ENCODE data around the gene PKNOX2. TPM values are rescaled to one million over a fixed set of nuclear protein-coding genes. Genes with fewer than 3 reads are reported as not detected.

The PKNOX2 gene
- total RNA-seq, 2 donors from 2014 or later = 0.08 TPM; not detected in 1

DNA sequence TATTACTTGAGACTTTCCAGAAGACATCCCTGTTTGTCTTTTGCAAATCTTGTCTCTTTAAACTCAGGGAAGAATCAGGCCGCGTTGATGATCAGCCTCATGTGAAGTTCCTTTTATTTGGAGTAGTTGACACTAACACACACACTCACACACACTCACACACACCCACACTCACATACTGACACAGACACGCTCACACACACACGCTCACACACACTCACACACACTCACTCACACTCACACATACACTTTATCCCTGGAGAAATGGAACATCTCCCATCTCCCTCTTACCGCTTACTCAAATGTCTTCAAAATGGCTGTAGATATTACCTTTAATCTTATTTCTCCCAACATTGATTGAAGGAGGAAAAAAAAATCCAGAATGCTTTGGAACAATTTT lies 129.0 kb downstream of the PKNOX2 start:
- DNase-seq (ENCODE audit: low spot score in 2 of 2) = no peak
- no peak overlapping the region for H3K27ac Mint-ChIP-seq
- no peaks in the 10 kb centered on the region for H3K36me3 Mint-ChIP-seq
- ATAC-seq = no peak
- H3K9me3 Mint-ChIP-seq = no peaks in the 10 kb centered on the region

DNA sequence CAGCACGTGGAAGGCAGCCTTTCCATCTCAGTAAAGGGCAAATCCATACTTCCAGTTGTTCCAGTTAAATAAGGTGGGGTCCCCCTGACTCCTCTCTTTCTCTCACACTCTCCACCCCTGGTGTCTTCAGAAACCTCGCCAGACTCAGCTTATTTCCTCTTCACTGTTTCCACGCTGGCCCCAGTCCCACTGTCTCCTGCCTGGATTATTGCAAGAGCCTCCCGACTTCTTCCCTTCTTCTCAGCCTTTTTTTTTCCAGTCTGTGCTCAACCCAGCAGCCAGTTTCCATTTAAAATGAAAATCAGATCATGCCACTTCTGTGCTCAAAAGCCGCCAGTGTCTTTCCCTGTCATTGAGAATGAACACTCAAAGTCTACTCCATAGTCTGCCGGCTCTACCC lies 131.4 kb downstream of the PKNOX2 start:
- H3K36me3 Mint-ChIP-seq = no peaks in the 10 kb centered on the region
- no peak for DNase-seq (ENCODE audit: low spot score in 2 of 2)
- H3K27ac Mint-ChIP-seq = no peak overlapping the region
- H3K9me3 Mint-ChIP-seq = no peaks in the 10 kb centered on the region
- no peak for ATAC-seq

DNA sequence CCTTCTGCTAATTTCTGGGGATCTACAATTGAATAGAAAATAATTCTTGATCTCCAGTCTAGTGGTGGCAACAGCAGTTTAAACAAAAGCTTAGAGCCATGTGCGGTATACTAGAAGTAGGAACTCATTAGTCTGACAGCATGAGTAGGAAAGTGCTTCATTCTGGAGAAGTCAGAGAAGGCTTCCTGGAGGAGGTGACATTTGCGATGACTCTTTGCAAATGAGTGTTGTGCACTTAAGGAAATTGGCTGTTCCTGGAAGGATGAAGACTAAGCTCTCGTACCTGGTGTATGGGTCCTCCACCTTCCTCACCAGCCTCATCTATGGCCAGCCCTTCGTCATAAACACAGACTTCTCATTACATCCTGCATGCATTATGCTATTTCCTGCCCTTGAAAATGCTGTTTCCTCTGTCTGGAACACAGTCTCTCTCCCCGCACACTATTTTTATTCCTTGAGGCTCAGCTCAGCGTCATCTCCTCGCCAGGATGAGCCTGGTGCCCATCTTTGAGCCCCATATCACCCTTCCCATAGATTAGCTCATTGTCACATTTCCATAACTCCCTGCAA lies 132.9 kb downstream of the PKNOX2 start:
- no peak for ATAC-seq
- DNase-seq (ENCODE audit: low spot score in 2 of 2) = no peak
- H3K36me3 Mint-ChIP-seq = no peaks in the 10 kb centered on the region

DNA sequence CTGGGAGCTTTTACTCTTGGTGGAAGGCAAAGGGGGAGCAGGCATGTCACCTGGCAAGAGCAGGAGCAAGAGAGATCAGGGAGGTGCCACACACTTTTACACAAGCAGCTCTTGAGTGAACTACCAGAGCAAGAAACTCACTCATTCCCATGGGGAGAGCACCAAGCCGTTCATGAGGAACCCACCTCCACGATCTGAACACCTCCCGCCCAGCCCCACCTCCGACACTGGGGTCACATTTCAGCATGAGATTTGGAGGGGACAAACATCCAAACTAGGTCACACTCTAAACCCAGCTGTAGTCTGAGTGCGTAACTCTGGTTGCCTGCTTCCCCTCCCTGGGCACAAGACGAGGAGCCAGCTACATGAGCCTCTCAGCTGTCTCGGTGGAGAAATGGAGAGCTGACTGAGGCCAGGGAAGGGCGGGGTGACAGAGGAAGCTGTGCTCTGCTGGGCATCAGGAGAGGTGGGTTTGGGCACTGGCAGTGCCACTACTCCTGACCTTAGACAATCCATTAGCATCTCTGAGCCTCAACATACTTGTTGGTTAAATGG lies 134.6 kb downstream of the PKNOX2 start:
- H3K36me3 Mint-ChIP-seq = no peaks in the 10 kb centered on the region
- no peak overlapping the region for H3K27ac Mint-ChIP-seq
- H3K9me3 Mint-ChIP-seq = no peaks in the 10 kb centered on the region
- ATAC-seq (no peak), DNase-seq (ENCODE audit: low spot score in 2 of 2) (no peak)

More for the DNA sequence above, 132.9 kb downstream of the PKNOX2 start:
- Mint-ChIP-seq H3K9me3 (no peaks in the 10 kb centered on the region), H3K27ac (no peak overlapping the region)

DNA sequence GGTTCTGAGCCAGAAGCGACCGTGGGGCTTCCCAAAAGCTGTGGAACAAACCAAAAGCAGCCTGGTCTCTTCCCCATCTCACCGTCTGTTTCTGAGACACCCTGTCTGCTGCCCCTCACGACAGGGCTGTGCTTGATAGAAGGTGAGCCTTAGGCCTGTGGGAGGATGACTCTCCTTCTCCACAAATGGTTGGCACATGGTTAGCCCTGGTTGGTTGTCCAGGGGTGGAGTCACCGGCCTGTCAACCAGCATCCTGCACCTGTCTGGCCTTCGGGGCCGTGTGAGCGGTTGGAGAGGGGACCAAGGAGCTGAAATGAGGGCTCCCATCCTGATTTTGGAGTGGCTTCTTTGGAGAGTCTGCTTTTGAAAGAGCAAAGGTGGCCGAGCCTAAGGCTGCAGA lies 135.3 kb downstream of the PKNOX2 start:
- Mint-ChIP-seq H3K9me3 (no peaks in the 10 kb centered on the region), H3K27ac (no peak overlapping the region), H3K36me3 (no peaks in the 10 kb centered on the region)
- DNase-seq (ENCODE audit: low spot score in 2 of 2) = no peak
- no peak for ATAC-seq

DNA sequence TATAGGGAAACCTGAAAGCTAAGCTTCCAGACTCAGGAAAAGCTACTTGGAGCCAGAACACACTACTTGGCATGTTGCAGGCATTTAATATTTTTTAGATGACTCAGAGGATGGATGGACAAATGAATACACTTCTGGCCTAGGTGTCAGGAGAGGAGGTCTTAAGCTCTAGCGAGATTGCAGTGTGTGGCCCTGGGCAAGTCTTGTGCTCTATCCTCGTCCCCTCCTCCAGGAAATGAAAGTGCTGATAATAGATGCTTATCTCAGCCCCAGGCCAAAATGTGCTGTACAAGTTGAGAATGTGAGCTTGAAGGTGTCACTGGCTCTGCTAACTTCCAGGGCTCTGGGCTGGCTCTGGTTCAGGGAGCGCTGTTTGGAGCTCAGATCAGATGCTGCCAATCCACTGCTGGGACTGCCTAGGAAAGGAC lies 136.3 kb downstream of the PKNOX2 start:
- no peak for DNase-seq (ENCODE audit: low spot score in 2 of 2)
- Mint-ChIP-seq H3K36me3 (no peaks in the 10 kb centered on the region), H3K27ac (no peak overlapping the region), H3K9me3 (no peaks in the 10 kb centered on the region)
- no peak for ATAC-seq

DNA sequence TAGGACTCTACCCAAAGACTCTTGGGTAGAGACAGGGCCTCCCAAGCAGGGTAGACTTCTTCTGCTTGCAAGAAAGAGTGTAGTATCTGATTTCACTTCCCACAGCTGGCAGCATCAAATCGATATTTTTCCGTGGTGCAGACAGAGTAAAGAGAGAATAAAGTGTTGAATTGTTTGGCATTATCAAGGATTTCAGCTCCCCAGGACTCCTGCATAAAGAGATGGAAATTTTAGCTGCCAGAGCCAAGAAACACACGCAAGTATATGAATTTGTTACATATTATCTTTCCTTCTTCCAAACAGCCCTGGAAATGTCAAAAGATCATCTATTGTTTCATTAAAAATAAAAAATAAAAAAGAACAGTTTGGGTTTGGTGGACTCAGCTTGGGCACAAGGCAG lies 136.8 kb downstream of the PKNOX2 start:
- H3K36me3 Mint-ChIP-seq = no peaks in the 10 kb centered on the region
- DNase-seq (ENCODE audit: low spot score in 2 of 2) (no peak), ATAC-seq (no peak)
- H3K9me3 Mint-ChIP-seq = no peaks in the 10 kb centered on the region
- H3K27ac Mint-ChIP-seq = no peak overlapping the region

DNA sequence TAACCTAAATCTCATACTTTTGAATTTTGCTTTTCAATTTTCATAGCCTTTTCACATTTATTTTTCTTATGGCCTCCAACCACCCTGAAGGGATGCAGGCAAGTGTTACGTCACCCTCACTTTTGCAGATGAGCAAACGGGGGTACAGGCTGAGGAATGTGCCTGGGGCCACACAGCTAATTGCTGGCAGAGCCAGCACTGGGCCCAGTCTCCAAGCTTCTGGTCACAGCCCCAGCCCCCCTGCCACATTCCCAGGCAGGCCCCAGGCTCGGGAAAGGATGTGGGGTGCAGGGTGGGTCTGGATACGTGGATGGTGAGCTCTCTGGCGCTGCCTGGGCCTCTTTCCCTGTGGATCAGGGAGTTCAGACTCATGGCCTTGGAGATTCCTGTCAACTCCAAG lies 138.6 kb downstream of the PKNOX2 start:
- Mint-ChIP-seq H3K27ac (no peak overlapping the region), H3K9me3 (no peaks in the 10 kb centered on the region), H3K36me3 (no peaks in the 10 kb centered on the region)
- DNase-seq (ENCODE audit: low spot score in 2 of 2) = no peak
- no peak for ATAC-seq

DNA sequence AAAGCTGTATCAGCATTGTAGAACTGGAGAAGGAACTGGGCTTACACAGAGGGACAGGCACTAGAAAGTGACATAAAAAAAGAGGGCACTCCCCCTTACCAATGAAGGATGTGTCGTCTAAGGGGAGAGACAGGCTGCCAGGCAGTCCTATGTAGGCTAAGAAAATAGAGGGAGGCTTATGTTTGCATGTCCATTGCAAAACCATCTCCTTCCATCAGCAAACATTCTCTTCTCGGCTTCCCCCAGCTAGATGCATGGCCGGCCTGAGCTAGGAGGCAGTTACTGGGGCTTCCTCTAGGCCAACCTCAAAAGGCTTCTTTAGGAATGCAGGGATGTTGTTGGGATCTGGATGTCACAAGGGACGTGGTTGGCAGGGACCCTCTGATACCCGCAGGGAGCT lies 139.1 kb downstream of the PKNOX2 start:
- DNase-seq (ENCODE audit: low spot score in 2 of 2) = no peak
- no peak overlapping the region for H3K27ac Mint-ChIP-seq
- H3K36me3 Mint-ChIP-seq = no peaks in the 10 kb centered on the region
- H3K9me3 Mint-ChIP-seq = no peaks in the 10 kb centered on the region
- ATAC-seq = no peak

DNA sequence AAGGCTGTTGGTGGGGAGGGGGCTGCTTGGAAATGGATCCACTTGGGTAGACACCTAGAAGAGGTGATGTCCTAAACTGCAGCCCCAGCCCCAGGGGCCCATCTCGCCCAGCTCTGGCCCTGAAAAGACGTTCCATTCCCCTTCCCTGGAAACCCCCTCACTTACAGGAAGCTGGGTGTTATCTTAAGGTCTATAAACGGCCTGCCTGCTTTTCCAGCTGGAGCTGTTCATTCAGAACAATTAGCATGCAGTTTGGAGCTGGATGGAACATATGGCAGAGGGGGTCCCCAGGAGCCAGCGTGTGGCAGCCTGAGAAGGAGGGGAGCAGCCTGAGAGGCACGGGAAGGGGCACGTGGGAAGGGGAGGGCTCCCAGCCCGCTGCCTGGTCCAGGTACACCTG lies 139.6 kb downstream of the PKNOX2 start:
- Mint-ChIP-seq H3K9me3 (no peaks in the 10 kb centered on the region), H3K27ac (no peak overlapping the region), H3K36me3 (no peaks in the 10 kb centered on the region)
- ATAC-seq = no peak
- DNase-seq (ENCODE audit: low spot score in 2 of 2) = no peak

DNA sequence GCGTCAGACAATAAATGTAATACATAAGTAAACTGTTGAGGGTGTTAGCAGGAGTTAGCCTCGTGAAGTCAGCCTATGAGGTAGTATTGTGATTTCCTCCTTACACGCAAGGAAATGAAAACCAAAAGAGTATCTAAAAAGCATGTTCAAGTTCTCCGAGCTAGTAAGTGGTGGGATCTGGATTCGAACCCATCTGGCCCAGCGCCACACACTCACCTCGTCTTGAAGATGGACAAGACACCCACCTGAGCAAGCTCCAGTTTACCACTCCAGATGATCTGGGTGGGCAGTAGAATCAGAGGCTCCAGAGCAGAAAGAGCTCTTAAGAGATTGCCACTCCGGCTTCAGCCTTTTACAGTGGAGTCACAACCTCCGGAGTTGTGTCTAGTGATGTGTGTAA lies 140.3 kb downstream of the PKNOX2 start:
- Mint-ChIP-seq H3K36me3 (no peaks in the 10 kb centered on the region), H3K27ac (no peak overlapping the region), H3K9me3 (no peaks in the 10 kb centered on the region)
- no peak for DNase-seq (ENCODE audit: low spot score in 2 of 2)
- ATAC-seq = no peak

DNA sequence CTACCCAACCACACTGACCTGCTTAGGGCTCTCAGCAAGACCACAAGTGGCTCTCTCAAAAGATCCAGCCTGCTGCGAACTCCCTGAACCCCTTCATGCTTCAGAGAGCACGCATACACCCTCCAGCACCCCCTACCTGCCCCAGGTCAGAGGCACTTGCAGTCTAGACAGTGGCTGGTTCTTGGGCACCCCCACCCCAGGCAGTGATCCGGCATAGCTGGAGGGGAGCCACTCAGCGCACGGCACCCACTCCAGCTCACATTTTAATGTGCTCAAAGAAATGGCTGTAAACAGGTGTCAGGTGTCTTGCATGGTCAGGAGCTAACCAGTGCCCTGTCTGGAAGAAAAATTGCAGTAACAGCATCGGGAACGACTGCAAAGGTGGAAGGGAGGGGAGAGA lies 140.8 kb downstream of the PKNOX2 start:
- no peak for DNase-seq (ENCODE audit: low spot score in 2 of 2)
- Mint-ChIP-seq H3K27ac (no peak overlapping the region), H3K9me3 (no peaks in the 10 kb centered on the region), H3K36me3 (no peaks in the 10 kb centered on the region)
- ATAC-seq = no peak

DNA sequence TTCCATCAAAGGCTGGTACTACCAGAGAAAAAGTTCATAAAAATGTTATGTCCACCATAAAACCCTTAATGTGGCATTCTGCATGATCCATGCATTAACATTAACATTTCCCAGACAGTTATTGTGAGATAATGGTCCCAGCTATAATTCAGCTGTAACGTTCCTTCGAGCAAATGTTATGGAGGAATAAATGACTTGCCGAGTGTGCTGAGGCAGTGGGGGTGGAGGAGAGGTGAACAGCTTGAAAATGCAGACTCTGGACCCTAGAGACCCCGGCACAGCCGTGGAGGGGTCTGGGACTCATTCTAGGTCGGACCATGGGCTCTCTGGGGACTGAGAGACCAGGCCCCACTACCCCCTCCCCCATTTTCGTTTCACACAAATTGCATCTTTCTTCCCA lies 141.9 kb downstream of the PKNOX2 start:
- ATAC-seq = no peak
- no peak for DNase-seq (ENCODE audit: low spot score in 2 of 2)
- H3K27ac Mint-ChIP-seq = no peak overlapping the region
- H3K9me3 Mint-ChIP-seq = no peaks in the 10 kb centered on the region
- no peaks in the 10 kb centered on the region for H3K36me3 Mint-ChIP-seq

DNA sequence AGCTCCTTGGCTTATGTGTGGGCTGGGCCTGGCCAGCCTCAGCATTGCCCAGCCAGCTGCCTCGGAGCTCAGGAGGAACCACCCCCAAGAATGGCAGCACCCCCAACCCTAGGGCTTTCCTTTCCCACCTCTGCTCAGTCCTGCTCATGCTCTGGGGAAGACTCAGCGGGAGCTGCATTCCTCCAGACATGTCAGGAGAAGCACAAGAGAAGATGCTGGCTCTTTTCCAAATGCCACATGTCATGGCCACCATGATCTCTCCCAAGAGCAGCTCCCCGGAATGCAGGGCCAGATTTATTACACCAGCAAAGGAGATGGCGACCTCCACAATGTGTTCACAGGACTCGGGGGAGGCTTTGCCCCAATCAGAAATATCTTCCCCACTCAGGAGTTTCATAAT lies 143.7 kb downstream of the PKNOX2 start:
- ATAC-seq (no peak), DNase-seq (ENCODE audit: low spot score in 2 of 2) (no peak)
- Mint-ChIP-seq H3K9me3 (no peaks in the 10 kb centered on the region), H3K36me3 (no peaks in the 10 kb centered on the region), H3K27ac (no peak overlapping the region)

DNA sequence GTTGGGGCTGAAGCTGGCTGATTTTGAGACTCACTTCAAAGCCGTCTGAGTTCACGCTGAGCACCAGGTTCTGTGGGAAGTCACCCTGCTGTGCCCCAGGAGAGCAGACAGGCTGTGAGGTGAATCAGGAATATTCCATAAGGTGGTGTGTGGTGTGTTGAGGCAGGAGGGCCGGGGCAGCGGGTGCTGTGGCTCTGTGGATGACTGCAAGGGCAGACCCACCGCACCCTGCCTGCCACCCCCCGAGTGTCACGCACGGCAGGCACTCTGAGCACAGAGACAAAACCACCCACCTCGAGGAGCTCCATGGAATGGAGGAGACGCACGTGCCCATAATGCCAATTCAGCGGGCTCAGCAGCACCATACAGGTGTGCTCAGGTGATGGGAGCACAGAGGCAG lies 147.8 kb downstream of the PKNOX2 start:
- Mint-ChIP-seq H3K36me3 (no peaks in the 10 kb centered on the region), H3K9me3 (no peaks in the 10 kb centered on the region), H3K27ac (no peak overlapping the region)
- no peak for ATAC-seq
- DNase-seq (ENCODE audit: low spot score in 2 of 2) = no peak

DNA sequence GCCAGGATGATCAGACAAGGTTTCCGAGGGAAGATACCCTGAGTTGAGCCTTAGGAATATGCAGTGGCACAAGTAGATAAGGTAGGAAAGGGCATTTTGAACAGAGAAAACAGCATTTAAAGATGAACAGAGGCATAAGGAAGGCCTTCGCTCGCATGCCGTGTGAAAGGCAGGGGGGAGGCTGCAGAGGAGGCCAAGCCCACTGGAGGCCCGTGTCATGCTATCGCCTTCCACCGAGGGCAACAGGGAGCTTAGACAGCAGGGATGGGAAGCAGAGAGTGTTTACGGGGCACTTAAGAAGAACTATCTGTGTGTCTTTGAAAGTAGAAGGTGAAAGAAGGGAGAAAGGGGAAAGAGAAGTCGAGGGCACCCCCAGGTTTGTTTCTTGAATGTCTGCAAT lies 148.3 kb downstream of the PKNOX2 start:
- Mint-ChIP-seq H3K27ac (no peak overlapping the region), H3K9me3 (no peaks in the 10 kb centered on the region), H3K36me3 (no peaks in the 10 kb centered on the region)
- ATAC-seq = no peak
- no peak for DNase-seq (ENCODE audit: low spot score in 2 of 2)

DNA sequence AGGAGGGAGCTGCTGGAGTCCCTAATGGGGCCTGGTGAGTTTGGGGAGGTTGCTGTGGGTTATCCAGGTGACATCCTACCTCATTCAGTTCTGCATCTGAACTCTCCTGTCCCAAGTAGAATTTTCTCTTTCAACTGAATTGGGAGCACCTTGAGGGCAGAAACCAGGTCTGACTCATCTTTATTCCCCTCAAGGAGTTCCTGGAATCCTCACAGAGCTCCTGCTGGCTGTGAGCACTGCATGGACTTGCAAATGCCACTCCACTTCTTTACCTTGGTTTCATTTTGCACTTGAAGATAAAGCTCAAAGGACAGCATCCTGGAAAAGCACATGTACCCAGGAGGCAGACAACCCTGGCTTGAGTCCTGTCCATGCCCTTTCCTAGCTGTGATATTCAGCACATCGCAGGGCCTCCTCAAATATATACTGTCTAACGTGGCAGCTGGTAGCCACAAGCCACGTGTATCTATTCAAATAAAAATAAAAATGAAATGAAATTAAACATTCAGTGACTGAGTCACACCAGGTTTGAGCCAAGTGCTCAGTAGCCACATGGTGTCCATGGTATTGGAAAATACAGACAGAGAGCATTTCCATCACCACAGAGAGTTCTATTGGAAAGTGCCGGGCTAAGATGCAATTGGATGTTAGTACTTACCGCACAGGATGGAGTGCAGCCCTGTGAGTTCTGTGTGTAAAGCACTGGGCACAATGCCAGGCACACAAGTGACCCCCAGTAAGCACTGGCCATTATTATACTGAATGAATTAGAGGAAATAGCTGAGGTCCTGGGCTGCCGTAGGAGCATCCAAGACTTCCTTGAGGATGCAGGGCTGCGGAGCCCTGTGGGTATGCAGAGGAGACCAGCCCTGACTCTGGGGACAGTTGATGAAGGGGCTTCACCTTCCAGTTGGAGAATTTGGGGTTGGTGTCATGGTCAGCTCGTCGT lies 149.0 kb downstream of the PKNOX2 start:
- DNase-seq (ENCODE audit: low spot score in 2 of 2) (no peak), ATAC-seq (no peak)
- no peaks in the 10 kb centered on the region for H3K9me3 Mint-ChIP-seq
- no peaks in the 10 kb centered on the region for H3K36me3 Mint-ChIP-seq
- no peak overlapping the region for H3K27ac Mint-ChIP-seq
